GM23338 (cell line): ENCODE data around the gene HDAC9. TPM values are rescaled to one million over a fixed set of nuclear protein-coding genes. Genes with fewer than 3 reads are reported as not detected.

Experiments used
- ATAC-seq: fragments of 200-7000 bp; cut with Tn5 transposase; 3 replicates; pipeline ENCODE4 v1.9.1; 2020
- DNase-seq: peaks from one replicate; pipeline ENCODE4 v3.0.0-alpha.2; 2015; ENCODE audit warnings: low spot score
- H2AFZ ChIP-seq: fragments of 200-600 bp; sonication (generic); 2 replicates; pipeline ENCODE4 v1.8.0; 2016; ENCODE audit warnings: antibody characterized with exemption, mild to moderate bottlenecking, moderate library complexity
- H3F3A ChIP-seq: fragments of 200-600 bp; sonication (generic); replicated peaks from 2 replicates; pipeline ENCODE4 v1.8.0; 2017; ENCODE audit warnings: antibody characterized with exemption, mixed run types, low read depth
- H3K27ac ChIP-seq: fragments of 200-600 bp; sonication (generic); 2 replicates; pipeline ENCODE4 v1.6.1; 2016; ENCODE audit warnings: low read depth
- H3K27me3 ChIP-seq: fragments of 200-600 bp; sonication (generic); 2 replicates; pipeline ENCODE4 v1.8.0; 2016; ENCODE audit warnings: mild to moderate bottlenecking, mixed run types, moderate library complexity; ENCODE audit not compliant: insufficient read depth
- H3K36me3 ChIP-seq: fragments of 200-600 bp; sonication (generic); 2 replicates; pipeline ENCODE4 v1.8.0; 2016; ENCODE audit warnings: mild to moderate bottlenecking; ENCODE audit not compliant: insufficient read depth
- H3K4me1 ChIP-seq: fragments of 200-600 bp; sonication (generic); 2 replicates; pipeline ENCODE4 v1.8.0; 2016; ENCODE audit warnings: mild to moderate bottlenecking, moderate library complexity; ENCODE audit not compliant: insufficient read depth
- H3K4me2 ChIP-seq: fragments of 200-600 bp; sonication (generic); 2 replicates; pipeline ENCODE4 v1.7.1; 2017; ENCODE audit warnings: mixed run types
- H3K4me3 ChIP-seq: fragments of 200-600 bp; sonication (generic); 2 replicates; pipeline ENCODE4 v1.6.1; 2016; ENCODE audit warnings: mixed run types
- H3K79me2 ChIP-seq: fragments of 200-600 bp; sonication (generic); replicated peaks from 2 replicates; pipeline ENCODE4 v1.8.0; 2017; ENCODE audit warnings: mild to moderate bottlenecking; ENCODE audit not compliant: insufficient read depth
- H3K9me2 ChIP-seq: fragments of 200-600 bp; sonication (generic); 2 replicates; pipeline ENCODE4 v1.8.0; 2017; ENCODE audit not compliant: insufficient read depth
- H4K20me1 ChIP-seq: fragments of 200-600 bp; sonication (generic); replicated peaks from 2 replicates; pipeline ENCODE4 v1.8.0; 2017; ENCODE audit warnings: mild to moderate bottlenecking; ENCODE audit not compliant: insufficient read depth
- H3K27ac Mint-ChIP-seq: 2 replicates; pipeline ENCODE4 v1.8.0; 2020; ENCODE audit warnings: inconsistent platforms, mild to moderate bottlenecking, moderate library complexity, mixed read lengths
- H3K27me3 Mint-ChIP-seq: 3 replicates; pipeline ENCODE4 v1.8.0; 2022; ENCODE audit warnings: low read depth, mild to moderate bottlenecking, moderate library complexity, mixed read lengths, inconsistent platforms; ENCODE audit not compliant: insufficient read depth, poor library complexity
- H3K36me3 Mint-ChIP-seq: 3 replicates; pipeline ENCODE4 v1.8.0; 2021; ENCODE audit warnings: low read depth, mild to moderate bottlenecking, inconsistent platforms, moderate library complexity, mixed read lengths
- H3K4me1 Mint-ChIP-seq: 3 replicates; pipeline ENCODE4 v1.8.0; 2020; ENCODE audit warnings: mild to moderate bottlenecking, inconsistent platforms, mixed read lengths
- H3K4me3 Mint-ChIP-seq: 3 replicates; pipeline ENCODE4 v1.8.0; 2021; ENCODE audit warnings: moderate library complexity, mild to moderate bottlenecking, inconsistent platforms, mixed read lengths
- H3K9me3 Mint-ChIP-seq: 3 replicates; pipeline ENCODE4 v1.8.0; 2020; ENCODE audit warnings: moderate library complexity, mild to moderate bottlenecking, inconsistent platforms, mixed read lengths
- CREB1 ChIP-seq: fragments of 250-450 bp; sonication (Bioruptor Pico); IDR thresholded peaks from 2 replicates; pipeline ENCODE4 v1.5.0; 2020; ENCODE audit warnings: low read depth, mild to moderate bottlenecking, moderate library complexity
- CTCF ChIP-seq, 2 experiments: fragments of 200-600 bp in 1 of 2; sonication (generic) in 1 of 2; conservative IDR thresholded peaks; 2 replicates each; pipeline versions ENCODE4 v1.5.1 to v1.6.1; 2016 to 2017; ENCODE audit warnings: antibody characterized with exemption in 2 of 2, low read depth in 2 of 2, mild to moderate bottlenecking in 2 of 2, moderate library complexity in 1 of 2
- ETS1 ChIP-seq: IDR thresholded peaks from 2 replicates; pipeline ENCODE4 v1.6.1; 2016; ENCODE audit warnings: antibody characterized with exemption
- EZH2 ChIP-seq: fragments of 200-600 bp; sonication (generic); IDR thresholded peaks from one replicate; pipeline ENCODE4 v1.8.0; 2017; ENCODE audit warnings: antibody characterized with exemption, mild to moderate bottlenecking, low read depth; ENCODE audit not compliant: unreplicated experiment
- EZH2phosphoT487 ChIP-seq: fragments of 200-600 bp; sonication (generic); IDR thresholded peaks from one replicate; pipeline ENCODE4 v1.8.1; 2018; ENCODE audit warnings: antibody characterized with exemption; ENCODE audit not compliant: unreplicated experiment
- JUNB ChIP-seq: IDR thresholded peaks from one replicate; pipeline ENCODE4 v1.6.1; 2016; ENCODE audit warnings: antibody characterized with exemption; ENCODE audit not compliant: unreplicated experiment
- NANOG ChIP-seq: IDR thresholded peaks from 2 replicates; pipeline ENCODE4 v1.6.1; 2016; ENCODE audit warnings: antibody characterized with exemption, borderline replicate concordance
- POLR2AphosphoS5 ChIP-seq: IDR thresholded peaks from 2 replicates; pipeline ENCODE4 v1.6.1; 2016; ENCODE audit warnings: antibody characterized with exemption, low read depth
- REST ChIP-seq: IDR thresholded peaks from one replicate; pipeline ENCODE4 v1.6.1; 2018; ENCODE audit warnings: antibody characterized with exemption; ENCODE audit not compliant: unreplicated experiment
- STAT1 ChIP-seq: IDR thresholded peaks from one replicate; pipeline ENCODE4 v1.6.1; 2016; ENCODE audit warnings: antibody characterized with exemption; ENCODE audit not compliant: unreplicated experiment
- ZNF114 ChIP-seq: fragments of 250-450 bp; sonication (Bioruptor Pico); IDR thresholded peaks from 2 replicates; pipeline ENCODE4 v1.5.0; 2020; ENCODE audit warnings: mild to moderate bottlenecking, moderate library complexity
- ZNF331 ChIP-seq: fragments of 250-450 bp; sonication (Bioruptor Pico); IDR thresholded peaks from 2 replicates; pipeline ENCODE4 v1.5.0; 2020; ENCODE audit warnings: low read depth, mild to moderate bottlenecking, moderate library complexity
- ZNF462 ChIP-seq: fragments of 250-450 bp; sonication (Bioruptor Pico); IDR thresholded peaks from 2 replicates; pipeline ENCODE4 v1.5.0; 2020; ENCODE audit warnings: mild to moderate bottlenecking, moderate library complexity
- polyA plus RNA-seq: library from polyadenylated mRNA; unstranded; fragments of >200 nt; fragmentation: Nextera tagmentation; extraction: Ambion mirVana; gene quantifications from 2 replicates; pipeline ENCODE4 v1.2.1, GENCODE V29; 2016
- total RNA-seq: library from RNA; depleted of rRNA; stranded (reverse); fragments of >200 nt; shearing (Covaris generic); gene quantifications from 2 replicates; pipeline ENCODE4 v1.2.3, GENCODE V29; 2014

The HDAC9 gene
- total and polyA plus RNA-seq, 2 experiments from 2014 or later, result 8.3 to 18.5 TPM

- TF ChIP-seq EZH2, result no peak
- TF ChIP-seq POLR2AphosphoS5, result no peak
- TF ChIP-seq ZNF114 (CRISPR knock-in tag), result no peak
- TF ChIP-seq ZNF331 (CRISPR knock-in tag), result no peak
- TF ChIP-seq CTCF (conservative IDR thresholded peaks at IDR 0.05; ENCODE audit: low read depth in 2 of 2), result no peak
- TF ChIP-seq CREB1 (CRISPR knock-in tag), result no peak
- no peak for TF ChIP-seq EZH2phosphoT487
- TF ChIP-seq STAT1, result no peak
- no peak for TF ChIP-seq ZNF462 (CRISPR knock-in tag)
- no peak for TF ChIP-seq ETS1
- no peak for TF ChIP-seq REST
- TF ChIP-seq NANOG, result no peak
- TF ChIP-seq JUNB, result no peak
- Histone ChIP-seq H3K27me3 (no peaks in the 10 kb centered on the region), H3K4me1 (no peaks in the 10 kb centered on the region), H3K79me2 (no peaks in the 10 kb centered on the region), H3K4me2 (no peak overlapping the region), H4K20me1 (no peaks in the 10 kb centered on the region), H3K9me2 (no peaks in the 10 kb centered on the region), H3F3A (no peaks in the 10 kb centered on the region), H3K36me3 (no peaks in the 10 kb centered on the region), H3K4me3 (no peak overlapping the region), H3K27ac (no peak overlapping the region), H2AFZ (no peak overlapping the region)
- no peak for ATAC-seq
- Mint-ChIP-seq H3K36me3 (no peaks in the 10 kb centered on the region), H3K27me3 (no peaks in the 10 kb centered on the region), H3K4me1 (peaks cover 11% of the 10 kb centered on the region; the same call in 2 of the 3 replicates), H3K27ac (no peak overlapping the region), H3K4me3 (no peak overlapping the region), H3K9me3 (no peaks in the 10 kb centered on the region)
- DNase-seq, result no peak
Measured at GRCh38 chr7:18760046-18760445, 264.5 kb downstream of the HDAC9 start.
